Measurements from ENCODE around the gene SLC1A7.

SLC1A7 gene

DNA sequence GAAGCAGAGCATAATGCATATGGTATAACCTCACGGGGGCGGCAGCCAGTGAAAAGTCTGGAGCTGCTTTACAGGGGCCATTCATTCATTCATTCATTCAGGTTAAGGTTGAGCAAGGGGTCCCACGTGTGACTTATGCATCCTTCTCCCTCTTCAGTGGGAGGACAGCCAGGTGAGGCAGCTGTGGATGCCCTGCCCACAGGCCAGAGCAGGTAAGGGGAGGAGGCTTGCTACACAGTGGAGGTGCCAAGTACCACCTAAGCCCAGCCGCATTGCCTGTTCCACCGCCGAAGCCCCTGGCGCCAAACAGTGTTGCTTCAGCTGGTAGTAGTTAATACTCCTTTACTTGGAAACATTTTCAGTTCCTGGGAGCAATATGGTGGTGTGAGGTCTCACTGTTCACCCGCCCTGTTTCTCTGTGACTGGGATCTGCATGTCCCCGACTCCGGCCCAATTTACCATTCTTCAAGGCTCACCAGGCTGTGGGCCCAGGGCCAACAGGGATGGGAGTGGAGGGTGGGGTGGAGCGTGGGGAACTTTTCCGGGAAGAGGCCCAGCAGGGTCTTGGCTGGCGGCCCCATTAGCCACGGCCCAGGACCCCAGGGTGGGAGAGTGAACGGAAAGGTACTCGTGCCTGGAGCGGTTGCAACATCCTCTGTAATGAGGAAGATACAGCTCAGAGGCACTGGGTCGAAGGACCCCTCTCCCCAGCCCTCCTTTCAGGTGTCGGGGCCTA is 81.1 kb downstream of the SLC1A7 start:
- no peak for DNase-seq (ENCODE audit: low read depth)

DNA sequence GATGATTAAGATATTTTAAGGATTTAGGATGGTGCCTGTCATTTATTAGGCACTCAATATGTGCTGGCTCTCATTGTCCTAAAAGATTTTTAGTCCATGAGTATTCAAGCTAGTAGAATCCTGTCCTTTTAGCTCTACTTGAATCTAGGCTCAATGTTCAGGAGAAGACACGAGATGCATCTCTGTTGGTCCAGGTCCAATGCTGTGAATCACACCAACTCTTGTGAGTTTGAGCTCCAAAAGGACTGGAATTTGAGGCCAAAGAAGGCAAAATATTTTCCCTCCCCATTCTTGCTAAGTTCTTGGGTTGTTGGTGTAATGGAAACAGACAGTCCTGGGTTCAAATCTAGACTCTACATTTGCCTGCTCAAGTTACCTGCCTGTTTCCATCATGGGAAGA is 81.9 kb downstream of the SLC1A7 start:
- DNase-seq (ENCODE audit: low read depth), result no peak

DNA sequence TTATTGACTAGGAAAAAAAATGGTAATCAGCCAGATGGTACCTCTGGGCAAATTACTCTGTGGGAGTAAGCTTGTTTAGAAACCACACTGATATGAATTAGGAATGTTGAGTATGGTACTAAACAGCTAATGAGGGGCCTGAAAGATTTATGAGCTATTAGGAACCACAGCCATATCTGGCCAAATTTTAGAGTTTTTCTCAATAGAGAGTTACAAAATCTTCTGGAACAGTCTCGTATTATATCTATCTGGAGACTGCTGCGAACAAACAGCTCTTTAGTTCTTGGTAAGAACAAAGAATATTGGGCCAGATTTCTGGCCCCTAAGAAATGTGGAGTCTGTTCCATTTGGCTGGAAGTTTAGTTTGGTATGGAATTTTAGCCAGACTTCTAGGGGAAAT is 85.3 kb downstream of the SLC1A7 start:
- DNase-seq (ENCODE audit: low read depth), result no peak

DNA sequence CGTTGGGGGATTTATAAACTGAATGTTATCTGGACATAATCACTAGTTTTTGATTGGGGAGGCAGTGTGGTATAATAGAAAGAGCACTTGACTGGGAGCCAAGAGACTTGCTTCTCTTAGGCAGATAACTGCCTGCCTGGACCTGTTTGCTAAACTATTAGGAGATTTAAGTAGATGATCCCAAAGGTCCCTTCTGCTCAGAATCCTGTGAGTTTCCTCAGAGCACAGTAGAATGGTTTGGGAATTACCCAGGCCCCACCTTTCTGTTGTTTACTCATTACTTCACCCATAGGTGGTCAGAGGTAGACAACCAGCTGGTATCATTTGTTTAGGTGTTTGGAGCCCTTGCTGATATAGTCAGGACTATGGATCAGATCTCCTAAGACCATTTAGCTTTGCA is 90.8 kb downstream of the SLC1A7 start:
- DNase-seq (ENCODE audit: low read depth), result no peak

DNA sequence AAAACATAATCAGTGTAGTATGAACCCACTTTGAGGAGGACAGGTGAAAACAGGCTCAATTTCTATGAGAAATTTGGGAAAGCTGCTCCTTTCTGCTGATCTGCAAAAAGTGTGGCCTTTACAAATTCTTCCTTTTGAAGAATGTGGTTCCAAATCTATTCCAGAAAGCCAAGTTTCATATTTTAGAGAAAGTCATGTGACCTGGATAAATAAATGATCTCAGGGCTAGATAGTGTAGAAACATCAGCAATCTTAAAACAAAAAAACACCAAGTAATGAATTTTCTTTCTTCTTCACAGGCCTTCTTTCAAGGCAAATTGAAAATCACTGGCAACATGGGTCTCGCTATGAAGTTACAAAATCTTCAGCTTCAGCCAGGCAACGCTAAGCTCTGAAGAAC is 92.1 kb downstream of the SLC1A7 start:
- DNase-seq (ENCODE audit: low read depth), result no peak

DNA sequence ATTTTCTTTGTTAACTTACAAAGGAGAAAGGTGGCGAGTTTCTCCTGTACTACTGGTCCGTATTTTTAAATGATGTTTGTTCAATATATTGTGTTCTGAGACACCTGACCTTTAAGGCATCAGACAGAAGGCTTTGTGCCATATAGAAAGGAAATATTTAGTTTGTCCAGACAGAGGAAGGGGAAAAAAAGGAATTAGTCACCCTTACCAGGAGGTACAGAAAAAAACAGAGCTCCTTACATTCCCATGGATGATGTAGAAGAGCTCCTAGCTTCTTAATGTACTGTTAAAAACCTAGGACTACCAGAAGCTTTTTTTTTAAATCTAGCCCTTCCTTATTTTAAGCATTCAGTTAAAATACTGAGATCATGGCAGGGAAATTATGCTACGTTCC is 92.9 kb downstream of the SLC1A7 start:
- DNase-seq (ENCODE audit: low read depth), result no peak

DNA sequence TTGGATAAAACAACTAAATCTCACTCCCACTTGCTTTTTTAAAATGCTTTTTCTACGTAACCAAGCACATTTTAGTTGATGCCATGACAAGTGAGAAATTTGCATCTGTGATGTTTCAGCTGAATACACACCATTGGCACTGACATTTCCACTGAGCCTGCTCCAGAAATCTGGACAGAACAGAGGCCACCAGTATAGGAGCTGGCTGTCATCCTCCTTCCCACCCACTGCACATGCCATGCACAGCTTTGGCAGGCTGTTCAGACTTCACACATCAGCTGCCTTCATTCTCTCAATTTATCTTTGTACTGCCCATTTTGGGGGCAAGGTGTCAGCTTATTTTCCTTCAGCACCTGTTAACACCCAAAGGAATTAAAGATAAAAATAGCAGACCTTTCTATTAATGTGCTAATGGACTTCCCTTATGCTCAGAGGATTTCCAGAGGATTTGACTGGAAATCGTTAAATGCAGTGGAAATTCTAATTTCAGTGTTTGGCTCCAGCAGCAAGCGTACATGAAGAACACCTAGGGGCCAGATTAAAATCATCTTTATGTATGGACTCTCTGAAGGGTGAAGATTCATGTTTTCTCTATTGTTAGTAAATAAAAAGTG is 93.4 kb downstream of the SLC1A7 start:
- no peak for DNase-seq (ENCODE audit: low read depth)

DNA sequence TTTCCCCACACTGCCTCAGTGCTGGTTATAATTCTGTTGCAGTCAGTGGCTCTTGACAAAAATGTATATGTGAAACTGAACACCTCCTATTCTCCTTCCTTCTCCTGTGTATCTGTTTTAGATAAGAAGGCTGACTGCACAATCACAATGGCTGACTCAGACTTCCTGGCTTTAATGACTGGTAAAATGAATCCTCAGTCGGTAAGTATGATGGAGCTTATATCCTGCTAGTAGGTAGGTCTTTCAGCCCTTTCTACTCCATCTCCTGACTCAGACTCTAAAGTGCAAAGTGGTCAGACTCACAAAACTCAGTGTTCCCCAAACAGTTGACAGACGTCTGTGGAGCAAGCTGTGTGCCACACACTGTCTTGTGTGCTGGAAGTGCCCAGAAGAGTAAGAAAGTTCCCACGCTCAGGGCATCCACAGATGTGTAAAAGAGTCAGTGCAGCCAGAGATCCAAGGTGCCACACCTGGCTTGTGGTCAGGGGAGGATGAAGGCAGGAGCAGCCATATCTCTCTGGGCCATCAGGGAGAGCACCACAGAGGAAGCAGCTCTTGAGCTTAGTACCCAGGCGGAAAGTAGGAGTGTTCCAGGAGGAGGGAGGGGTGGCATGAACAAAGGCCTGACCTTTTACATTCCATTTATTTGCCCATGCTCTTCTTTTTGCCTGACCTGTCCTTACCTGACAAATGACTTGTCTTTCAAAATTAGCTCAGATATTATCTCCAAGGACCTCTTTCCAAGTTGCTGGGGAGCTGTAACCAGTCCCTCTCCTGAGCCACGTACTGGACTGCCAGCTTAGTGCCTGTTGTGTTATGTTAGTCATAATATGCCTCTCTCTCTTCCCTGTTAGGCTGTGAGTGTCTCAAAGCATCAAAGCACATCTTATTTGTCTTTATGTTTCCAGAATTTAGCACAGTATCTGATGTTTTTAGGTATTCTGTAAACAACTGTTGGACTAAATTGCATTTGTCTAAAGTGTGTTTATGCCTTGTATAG is 94.4 kb downstream of the SLC1A7 start:
- no peak for DNase-seq (ENCODE audit: low read depth)

DNA sequence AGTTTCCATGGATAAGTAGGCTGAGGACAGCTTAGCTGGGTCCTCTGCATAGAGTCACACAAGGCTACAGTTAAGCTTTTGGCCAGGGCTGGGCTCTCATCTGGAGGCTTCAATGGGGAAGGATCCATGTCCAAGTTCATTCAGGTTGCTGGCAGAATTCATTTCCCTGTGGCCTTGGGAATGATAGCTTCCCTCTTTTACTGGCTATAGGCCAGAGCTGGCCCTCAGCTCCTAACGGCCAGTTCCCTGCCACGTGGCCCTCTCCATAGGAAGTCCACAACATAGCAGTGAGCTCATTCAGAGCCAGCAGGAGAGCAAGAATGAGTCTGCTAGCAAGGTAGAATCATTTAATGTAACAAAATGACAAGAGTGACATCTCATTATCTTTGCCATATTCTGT is 95.5 kb downstream of the SLC1A7 start:
- DNase-seq (ENCODE audit: low read depth), result no peak

DNA sequence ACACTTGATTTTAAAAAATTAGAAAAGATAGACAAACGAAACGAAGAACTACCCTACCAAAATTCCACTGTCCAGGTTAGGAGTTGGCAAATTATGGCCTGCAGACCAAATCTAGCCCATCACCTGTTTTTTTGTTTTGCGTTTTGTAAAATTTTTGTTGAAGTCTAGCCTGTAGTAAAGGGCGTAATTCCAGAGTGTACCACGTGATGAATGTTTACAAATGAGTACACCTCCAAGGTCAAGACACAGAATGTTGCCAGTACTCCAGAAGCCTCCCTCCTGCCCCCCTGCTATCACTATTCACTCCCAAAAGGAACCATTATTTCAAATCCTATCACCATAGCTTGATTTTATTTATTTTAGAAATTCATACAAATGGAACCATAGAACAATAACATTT is 97.5 kb downstream of the SLC1A7 start:
- DNase-seq (ENCODE audit: low read depth), result no peak

DNA sequence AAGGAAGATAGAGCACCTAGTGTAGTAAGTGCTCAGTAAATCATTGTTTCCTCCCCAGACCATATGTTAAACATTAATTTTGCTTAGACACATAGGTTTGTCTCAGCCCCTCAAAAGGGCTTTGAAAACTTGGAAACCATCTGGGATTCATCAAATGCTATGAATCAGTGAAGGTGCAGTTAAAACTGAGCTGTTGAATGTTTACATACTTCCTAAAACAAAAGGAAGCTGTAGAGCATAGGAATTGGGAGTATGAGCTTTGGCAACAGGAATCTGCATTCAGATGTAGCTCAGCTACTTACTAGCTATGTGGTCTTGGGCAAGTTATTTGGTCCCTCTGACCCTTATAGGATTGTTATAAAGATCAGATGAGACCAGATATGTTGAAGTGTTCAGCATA is 99.2 kb downstream of the SLC1A7 start:
- DNase-seq (ENCODE audit: low read depth), result no peak

DNA sequence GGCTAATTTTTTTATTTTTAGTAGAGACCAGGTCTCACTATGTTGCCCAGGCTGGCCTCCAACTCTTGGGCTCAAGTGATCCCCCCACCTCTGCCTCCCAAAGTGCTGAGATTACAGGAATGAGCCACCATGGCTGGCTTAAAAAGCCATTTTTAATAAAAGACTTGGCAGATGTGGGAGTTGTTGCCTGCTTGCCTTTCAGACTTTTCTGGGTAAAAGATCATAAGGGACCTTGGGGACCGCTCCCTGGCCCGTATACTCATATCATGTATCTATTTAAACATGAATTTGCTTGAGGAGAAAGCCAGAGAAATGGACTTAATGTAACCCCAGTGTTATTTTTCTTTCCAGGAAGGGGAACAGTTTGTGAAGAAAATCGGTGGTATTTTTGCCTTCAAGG is 103.9 kb downstream of the SLC1A7 start:
- no peak for DNase-seq (ENCODE audit: low read depth)

Data from T-helper 22 cell (primary cell).